ENCODE measurements around the gene POMT1. TPM values are rescaled to one million over a fixed set of nuclear protein-coding genes. Genes with fewer than 3 reads are reported as not detected.
"Not testable (repeated sequence)": the region's sequence is repeated elsewhere in the genome, so short reads cannot be mapped to it uniquely, and the experiment has no call there.

The POMT1 gene
- total RNA-seq, 1 donor from 2014 or later: 41.4 TPM

DNA sequence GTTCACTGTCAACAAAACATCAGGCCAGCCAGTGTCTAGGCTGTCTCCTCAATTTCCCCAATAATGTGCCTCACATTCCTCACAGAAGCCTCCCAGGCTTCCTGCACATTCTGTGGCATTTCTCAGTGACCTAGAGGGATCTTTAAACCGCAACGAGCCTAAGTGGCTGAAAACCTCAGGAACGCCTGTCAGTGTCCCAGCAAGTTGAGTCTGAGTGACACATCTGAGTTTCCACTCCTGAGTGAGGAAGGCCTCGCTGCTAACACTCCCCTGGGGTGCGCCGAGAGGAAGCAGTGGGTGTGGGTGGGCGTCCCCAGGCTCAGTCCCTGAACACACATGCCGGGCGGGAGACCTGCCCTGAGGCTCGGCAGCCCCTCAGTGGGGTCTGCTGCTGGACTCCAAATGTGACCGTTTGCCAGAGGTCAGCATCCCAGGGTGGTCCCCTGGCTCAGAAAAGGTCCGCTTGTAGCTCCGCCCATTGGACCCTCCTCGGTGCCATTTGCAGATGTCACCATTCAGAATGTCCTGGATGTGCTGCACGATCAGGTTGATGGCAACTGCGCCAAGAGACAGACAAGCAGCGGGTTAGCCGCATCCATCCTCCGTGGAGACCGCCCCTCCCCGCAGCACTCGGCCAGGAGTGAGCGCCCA is 22.1 kb downstream of the POMT1 start:
- no peak for DNase-seq (ENCODE audit: low spot score)

- no peak for DNase-seq (ENCODE audit: low spot score)
Observed at GRCh38 chr9:131525643-131526565, 23.2 kb downstream of the POMT1 start.

DNA sequence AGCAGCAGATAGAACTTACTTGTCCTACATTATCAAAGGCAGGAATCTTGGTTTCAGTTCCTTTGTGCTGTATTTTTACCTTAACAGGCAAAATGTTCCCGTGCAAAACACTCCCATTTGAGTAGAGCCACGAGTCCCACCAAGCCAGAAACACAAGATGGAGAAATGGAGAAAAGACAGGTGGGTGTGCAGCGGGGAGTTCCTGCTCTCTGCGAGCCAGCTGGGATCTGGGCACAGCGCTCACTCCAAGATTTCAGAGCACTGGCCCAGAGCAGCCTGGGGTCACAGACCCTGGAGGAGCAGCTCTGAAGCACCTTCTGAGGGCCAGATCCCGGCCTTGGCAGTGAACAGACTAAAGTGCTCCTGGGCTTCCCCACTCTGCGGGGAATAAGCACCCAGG is 25.5 kb downstream of the POMT1 start:
- DNase-seq (ENCODE audit: low spot score): no peak

DNA sequence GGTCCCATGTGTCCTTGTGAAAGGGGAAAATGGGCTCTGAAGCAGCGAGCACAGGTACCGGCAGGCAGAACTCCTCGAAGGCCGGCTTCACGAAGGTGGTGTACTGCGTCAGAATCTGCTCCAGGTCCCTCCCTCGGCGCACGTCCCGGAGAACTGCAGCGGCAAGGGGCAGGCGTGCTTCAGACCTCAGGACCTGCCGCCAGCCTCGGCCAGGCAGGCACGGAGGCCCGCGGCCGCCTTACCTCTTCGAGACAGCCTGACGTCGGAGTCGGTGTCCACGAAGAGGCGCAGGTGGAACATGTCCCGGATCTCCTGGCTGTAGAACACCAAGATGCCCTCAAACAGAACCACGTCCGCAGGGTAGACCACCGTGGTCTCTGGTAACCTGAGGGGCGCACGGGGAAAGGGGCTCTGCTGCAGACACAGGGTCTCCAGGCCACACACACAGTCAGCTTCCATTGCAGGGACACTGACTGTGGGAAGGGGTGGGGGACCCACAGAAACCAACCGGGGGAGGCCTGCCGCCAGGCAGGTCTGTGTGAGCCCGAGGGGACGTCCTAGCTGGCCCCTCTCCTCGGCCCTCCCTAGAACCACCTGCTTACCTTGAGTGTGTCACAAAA is 26.3 kb downstream of the POMT1 start:
- DNase-seq (ENCODE audit: low spot score): no peak

DNA sequence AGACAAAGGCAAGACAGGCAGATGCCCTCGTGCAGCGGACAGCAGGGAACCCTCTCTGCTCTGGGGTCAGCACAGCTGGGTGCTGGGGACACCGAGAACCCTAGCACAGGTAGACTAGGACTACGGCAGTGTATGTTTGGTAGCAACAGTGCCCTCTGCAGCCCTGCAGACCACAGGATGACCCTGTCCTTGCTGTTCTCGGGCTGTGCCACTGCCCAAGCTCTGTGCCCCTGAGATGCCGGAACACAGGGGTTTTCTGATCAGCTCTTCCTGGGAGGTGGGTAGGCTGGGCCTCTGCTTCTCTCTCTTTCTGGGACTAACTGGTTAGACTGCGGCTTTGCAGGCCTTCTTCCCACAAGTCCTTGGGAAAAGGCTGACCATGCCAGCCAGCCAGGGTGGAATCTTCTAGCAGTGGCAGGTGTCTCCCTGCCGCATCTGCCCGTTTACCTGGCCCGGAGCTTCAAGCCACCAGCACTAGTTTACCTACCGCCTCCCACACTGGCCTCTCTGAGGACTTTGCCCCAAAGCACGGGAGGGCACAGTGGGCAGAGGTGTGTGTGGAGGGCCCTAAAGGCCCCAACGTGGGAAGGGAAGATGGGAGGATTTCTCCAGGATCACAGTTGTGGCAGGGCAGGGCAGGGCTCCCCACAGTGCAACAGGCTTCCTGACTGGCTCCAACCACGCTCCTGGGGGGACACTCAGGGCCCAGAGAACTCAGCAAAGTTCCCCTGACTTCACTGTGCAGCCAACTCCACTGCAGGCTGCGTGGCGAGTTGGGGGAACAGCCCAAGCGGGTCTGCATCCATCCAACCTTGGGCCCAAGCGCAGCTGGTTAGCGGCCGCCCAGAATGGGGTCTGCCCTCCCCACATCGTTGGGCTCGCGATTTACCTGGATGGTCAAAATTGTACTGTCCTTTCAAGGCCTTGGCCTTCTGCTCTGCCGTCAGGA is 27.2 kb downstream of the POMT1 start:
- no peak for DNase-seq (ENCODE audit: low spot score)

GRCh38 chr9:131530546-131530919 is 27.8 kb downstream of the POMT1 start:
- DNase-seq (ENCODE audit: low spot score): peak; percentile 21

DNA sequence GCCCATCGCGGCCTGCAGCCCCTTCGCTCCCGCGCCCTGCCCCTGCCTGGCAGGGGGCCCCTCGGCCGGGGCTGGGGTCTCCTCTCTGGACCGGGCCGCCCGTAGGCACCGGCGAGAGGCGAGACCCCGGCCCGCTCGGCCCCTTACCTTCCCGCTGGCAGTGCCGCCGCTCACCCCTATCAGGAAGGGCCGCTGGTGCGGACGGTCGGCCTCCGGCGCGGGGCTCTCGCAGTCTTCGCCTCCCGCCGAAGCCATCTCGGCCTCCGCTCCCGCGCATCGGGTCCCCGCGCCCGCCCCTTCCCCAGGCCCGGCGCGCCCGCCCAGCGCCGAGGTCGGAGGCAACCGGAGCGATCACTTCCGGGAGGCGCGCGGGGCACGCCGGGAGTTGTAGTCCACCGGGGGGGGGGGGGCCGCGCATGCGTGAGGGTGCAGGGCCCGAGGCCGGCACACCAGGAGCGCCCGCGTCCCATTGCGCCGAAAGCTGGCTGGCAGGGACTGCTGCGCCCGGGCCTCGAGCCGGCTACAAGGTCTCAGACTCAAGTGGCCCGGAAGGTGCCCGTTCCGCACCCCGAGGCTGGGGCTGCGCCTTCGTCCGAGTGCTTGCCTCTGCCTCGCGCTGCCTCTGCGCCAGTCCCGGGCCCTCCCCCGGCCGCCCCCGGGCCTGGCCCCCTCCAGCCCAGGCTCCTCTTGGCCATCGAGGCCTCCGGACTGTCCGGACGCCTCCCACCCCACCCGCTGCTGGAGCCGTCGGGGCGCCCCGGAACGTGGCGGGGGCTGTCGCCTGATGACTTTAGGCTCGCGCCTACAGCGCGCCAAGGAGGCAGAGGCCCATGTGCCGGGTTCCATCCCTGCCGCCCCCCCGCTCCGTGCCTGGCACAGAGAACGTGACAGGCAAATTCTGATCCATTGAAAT is 28.5 kb downstream of the POMT1 start, which contains the start of gene UCK1:
Gene UCK1, minus strand, starts transcription at position 344 of the 913 bp plus-strand sequence. Its CDS starts 89 bp downstream, at position 255.
- DNase-seq (ENCODE audit: low spot score): peak; percentile 87

GRCh38 chr9:131534721-131535237 is 32.1 kb downstream of the POMT1 start:
- DNase-seq (ENCODE audit: low spot score): no peak

DNA sequence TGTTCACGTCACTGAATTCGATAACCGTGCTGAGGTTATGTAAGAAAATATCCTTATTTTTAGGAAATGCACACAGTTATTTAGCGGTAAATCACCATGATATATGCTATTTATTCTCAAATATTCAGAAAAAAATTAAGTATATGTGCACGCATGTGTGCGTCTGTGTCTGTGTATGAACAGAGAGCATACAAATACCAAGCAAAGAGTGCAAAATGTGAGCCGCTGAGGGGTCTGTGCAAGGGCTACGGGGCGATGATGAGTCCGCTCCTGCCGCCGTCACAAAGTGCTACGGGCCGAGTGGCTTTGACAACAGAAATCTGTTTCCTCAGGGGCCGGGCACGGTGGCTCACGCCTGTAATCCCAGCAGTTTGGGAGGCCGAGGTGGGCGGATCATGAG is 35.2 kb downstream of the POMT1 start:
- DNase-seq (ENCODE audit: low spot score): no peak

- no peak for DNase-seq (ENCODE audit: low spot score)
Observed at GRCh38 chr9:131539223-131539923, 36.7 kb downstream of the POMT1 start.

DNA sequence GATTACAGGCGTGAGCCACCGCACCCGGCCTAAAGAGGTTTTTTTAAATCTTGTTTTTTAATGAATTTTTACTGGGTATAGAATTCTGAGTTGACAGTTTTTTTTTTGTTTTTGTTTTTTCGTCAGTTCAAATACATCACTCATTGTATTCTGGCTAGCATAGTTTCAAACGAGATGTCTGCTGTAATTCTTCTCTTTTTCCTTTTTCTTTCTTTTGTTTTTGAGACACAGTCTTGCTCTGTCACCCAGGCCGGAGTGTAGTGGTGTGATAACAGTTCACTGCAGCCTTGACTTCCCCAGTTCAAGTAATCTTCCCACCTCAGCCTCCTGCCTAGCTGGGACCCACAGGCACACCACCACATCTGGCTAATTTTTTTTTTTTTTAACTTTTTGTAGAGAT is 40.4 kb downstream of the POMT1 start:
- no peak for DNase-seq (ENCODE audit: low spot score)

- no peak for DNase-seq (ENCODE audit: low spot score)
Observed at GRCh38 chr9:131545003-131545785, 42.5 kb downstream of the POMT1 start, which contains the start of gene PRRT1B. Gene PRRT1B (plus strand): TSS chr9:131545523. CDS start chr9:131545616, 93 bp downstream.

DNA sequence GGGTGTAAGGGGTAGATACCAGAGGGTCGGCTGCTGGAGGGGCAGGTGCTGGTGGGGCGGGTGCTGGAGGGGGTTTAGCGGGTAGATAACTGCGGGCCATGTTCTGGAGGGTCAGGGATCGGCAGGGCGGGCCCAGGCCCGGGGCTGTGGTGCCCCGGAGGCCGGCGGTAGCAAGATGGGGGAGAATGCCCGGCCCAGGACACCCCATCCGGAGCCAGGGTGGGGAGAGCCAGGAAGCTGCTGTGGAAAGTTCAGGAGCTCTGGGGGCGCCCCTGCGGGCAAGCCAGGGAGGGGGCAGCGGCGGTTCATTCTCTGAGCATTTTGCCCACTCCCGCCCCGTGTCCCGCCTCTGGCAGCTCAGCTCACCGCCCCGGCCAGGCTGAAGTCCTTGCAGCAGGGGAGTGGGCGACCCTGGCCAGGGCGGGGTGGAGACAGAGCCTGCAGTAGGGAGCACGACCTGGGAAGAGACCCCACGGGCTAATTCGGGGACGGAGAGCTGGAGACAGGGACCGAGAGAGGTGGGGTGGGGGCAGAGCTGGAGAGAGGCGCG is 43.1 kb downstream of the POMT1 start:
- DNase-seq (ENCODE audit: low spot score): no peak

GRCh38 chr9:131546336-131547084 is 43.8 kb downstream of the POMT1 start:
- DNase-seq (ENCODE audit: low spot score): no peak

DNA sequence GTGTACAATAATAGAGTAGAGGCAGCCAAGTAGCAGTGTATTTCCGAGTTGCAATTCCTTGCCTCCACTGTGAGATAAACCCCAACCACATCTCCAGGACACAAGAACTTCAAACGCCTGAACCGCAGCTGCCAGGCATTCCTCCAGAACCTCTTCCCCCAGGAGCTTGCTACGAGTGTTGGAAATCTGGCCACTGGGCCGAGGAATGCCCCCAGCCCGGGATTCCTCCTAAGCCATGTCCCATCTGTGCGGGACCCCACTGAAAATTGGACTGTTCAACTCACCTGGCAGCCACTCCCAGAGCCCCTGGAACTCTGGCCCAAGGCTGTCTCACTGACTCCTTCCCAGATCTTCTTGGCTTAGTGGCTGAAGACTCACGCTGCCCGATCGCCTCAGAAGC is 46.5 kb downstream of the POMT1 start:
- not testable (repeated sequence) for DNase-seq (ENCODE audit: low spot score)

GRCh38 chr9:131550465-131550864 is 47.7 kb downstream of the POMT1 start:
- DNase-seq (ENCODE audit: low spot score): peak; percentile 18

DNA sequence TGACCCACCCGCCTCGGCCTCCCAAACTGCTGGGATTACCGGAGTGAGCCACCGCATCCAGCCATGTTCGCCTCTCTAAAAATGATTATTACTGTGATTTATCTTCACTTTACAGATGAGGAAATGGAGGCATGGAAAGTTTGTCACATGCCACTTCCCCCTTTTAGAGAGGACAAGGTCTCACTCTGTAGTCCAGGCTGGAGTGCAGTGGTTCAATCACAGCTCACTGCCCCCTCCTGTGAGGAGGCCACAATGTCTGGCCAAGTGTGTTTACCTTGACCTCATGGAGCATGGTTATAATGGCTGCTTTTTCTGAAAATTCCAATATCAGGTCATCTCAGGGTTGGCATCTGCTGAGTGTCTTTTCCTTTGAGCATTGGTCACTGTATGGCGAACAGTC is 49.3 kb downstream of the POMT1 start:
- no peak for DNase-seq (ENCODE audit: low spot score)
